H1 (cell line): ENCODE data around the gene RXFP4. TPM values are rescaled to one million over a fixed set of nuclear protein-coding genes. Genes with fewer than 3 reads are reported as not detected.

Experiments used
- EGR1 ChIP-seq: IDR thresholded peaks from 2 replicates; pipeline ENCODE4 v1.6.1; 2011; ENCODE audit warnings: low read depth, low read length, borderline replicate concordance
- JUND ChIP-seq: IDR thresholded peaks from 2 replicates; pipeline ENCODE4 v1.6.1; 2011; ENCODE audit warnings: mild to moderate bottlenecking, improper control_type of control experiment, low read length
- KDM4A ChIP-seq: IDR thresholded peaks from one replicate; pipeline ENCODE4 v1.7.1; 2012; ENCODE audit warnings: low read depth, mild to moderate bottlenecking, moderate library complexity, low read length, inconsistent platforms; ENCODE audit not compliant: severe bottlenecking
- RXRA ChIP-seq: IDR thresholded peaks from 2 replicates; pipeline ENCODE4 v1.6.1; 2011; ENCODE audit warnings: low read depth, mild to moderate bottlenecking, low read length, moderate library complexity; ENCODE audit not compliant: insufficient read depth
- SP2 ChIP-seq: IDR thresholded peaks from 2 replicates; pipeline ENCODE4 v1.6.1; 2012; ENCODE audit warnings: mild to moderate bottlenecking, low read length, inconsistent platforms
- TAF1 ChIP-seq: IDR thresholded peaks from 2 replicates; pipeline ENCODE4 v1.6.1; 2011; ENCODE audit warnings: mild to moderate bottlenecking, low read depth, low read length
- TCF12 ChIP-seq: IDR thresholded peaks from 2 replicates; pipeline ENCODE4 v1.6.1; 2011; ENCODE audit warnings: low read depth, mild to moderate bottlenecking, low read length
- polyA plus RNA-seq, 7 experiments: library from polyadenylated mRNA; depleted of rRNA in 3 of 7; stranded (reverse) in 5 of 7; unstranded in 2 of 7; fragments of >200 nt in 5 of 7; fragments of 200-250 nt in 2 of 7; gene quantifications; 1 replicate in 5 of 7; 2 replicates in 1 of 7; 4 replicates in 1 of 7; pipeline versions ENCODE4 v1.2.1 to v1.2.3, GENCODE V29; 2011 to 2013; ENCODE audit warnings: missing spikeins in 2 of 7, mixed read lengths in 2 of 7
- total RNA-seq: library from RNA; stranded (reverse); fragmentation: NEBNext Ultra II Directional; extraction: Animal tissue kit (Norgen Biotek cat#: 25700); gene quantifications from 2 replicates; pipeline ENCODE4 v1.2.1, GENCODE V29; 2021

The RXFP4 gene
- total and polyA plus RNA-seq, 2 of the 8 experiments (the other 6 are each of a cell fraction or from before 2014, with no cell fraction given): not detected

DNA sequence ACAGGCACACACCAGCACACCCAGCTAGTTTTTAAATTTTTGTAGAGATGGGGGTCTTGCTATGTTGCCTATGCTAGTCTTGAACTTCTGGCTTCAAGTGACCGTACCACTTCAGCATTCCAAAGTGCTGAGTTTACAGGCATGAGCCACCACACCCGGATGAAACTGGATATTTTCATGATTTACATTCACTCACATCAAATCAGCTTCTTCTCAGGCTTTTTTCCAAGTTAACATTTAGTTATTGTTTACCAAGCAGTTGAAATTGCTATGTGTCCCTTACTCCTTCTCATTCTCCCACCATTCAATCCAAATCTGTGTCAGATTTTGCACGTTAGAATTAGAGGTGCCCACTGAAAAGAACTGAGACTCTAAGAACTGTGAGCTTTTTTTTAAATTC is 48.6 kb upstream of the RXFP4 start (continued):
- no peak for TF ChIP-seq TCF12
- TF ChIP-seq KDM4A: no peak
- TF ChIP-seq RXRA: no peak
- TF ChIP-seq TAF1: no peak
- no peak for TF ChIP-seq JUND
- no peak for TF ChIP-seq EGR1
- no peak for TF ChIP-seq SP2
